HG02870 (cell line): ENCODE measurements around the gene FCRL4.

Experiments
- ATAC-seq: cut with Tn5 transposase; IDR thresholded peaks from one replicate; pipeline ENCODE4 v1.9.1; 2021; ENCODE audit warnings: mild to moderate bottlenecking, moderate library complexity; ENCODE audit not compliant: unreplicated experiment

Gene FCRL4

GRCh38 chr1:157597959-157598667 lies at the start of gene FCRL4:
FCRL4 (minus strand) TSS chr1:157598085; CDS start chr1:157597944, 141 bp downstream.
- peak; percentile 40 for ATAC-seq

- no peak for ATAC-seq
These were observed 48.3 kb upstream of the FCRL4 start for GRCh38 chr1:157646144-157646543.

GRCh38 chr1:157641177-157641576 lies 43.3 kb upstream of the FCRL4 start:
- ATAC-seq, result no peak

GRCh38 chr1:157639800-157640199 lies 41.9 kb upstream of the FCRL4 start:
- no peak for ATAC-seq

GRCh38 chr1:157628773-157629172 lies 30.9 kb upstream of the FCRL4 start:
- no peak for ATAC-seq

- ATAC-seq, result no peak
These were observed 28.2 kb upstream of the FCRL4 start for GRCh38 chr1:157626099-157626498.

- no peak for ATAC-seq
These were observed 26.6 kb upstream of the FCRL4 start for GRCh38 chr1:157624471-157624870.

- ATAC-seq, result no peak
These were observed 24.6 kb upstream of the FCRL4 start for GRCh38 chr1:157622471-157622870.

GRCh38 chr1:157618190-157618589 lies 20.3 kb upstream of the FCRL4 start:
- no peak for ATAC-seq

- no peak for ATAC-seq
These were observed 2.4 kb upstream of the FCRL4 start for GRCh38 chr1:157600236-157600635.

GRCh38 chr1:157596384-157596783 lies 1.5 kb downstream of the FCRL4 start:
- ATAC-seq, result peak; percentile 62

GRCh38 chr1:157595356-157595755 lies 2.5 kb downstream of the FCRL4 start:
- peak; percentile 59 for ATAC-seq

GRCh38 chr1:157585984-157586383 lies 11.9 kb downstream of the FCRL4 start:
- ATAC-seq, result no peak

- no peak for ATAC-seq
These were observed 13.4 kb downstream of the FCRL4 start for GRCh38 chr1:157584503-157584902.

GRCh38 chr1:157580828-157581210 lies 17.1 kb downstream of the FCRL4 start:
- no peak for ATAC-seq

- no peak for ATAC-seq
These were observed 17.6 kb downstream of the FCRL4 start for GRCh38 chr1:157580179-157580827.

GRCh38 chr1:157577420-157577819 lies 20.5 kb downstream of the FCRL4 start:
- ATAC-seq, result no peak

GRCh38 chr1:157575744-157576143 lies 22.1 kb downstream of the FCRL4 start:
- no peak for ATAC-seq

- no peak for ATAC-seq
These were observed 23.0 kb downstream of the FCRL4 start for GRCh38 chr1:157574836-157575235.

GRCh38 chr1:157566484-157567300 lies 31.2 kb downstream of the FCRL4 start:
- no peak for ATAC-seq

GRCh38 chr1:157562515-157562914 lies 35.4 kb downstream of the FCRL4 start:
- no peak for ATAC-seq

- ATAC-seq, result no peak
These were observed 39.8 kb downstream of the FCRL4 start for GRCh38 chr1:157558119-157558518.
